ENCODE data around the gene AUH.
"Not testable (repeated sequence)": the region's sequence is repeated elsewhere in the genome, so short reads cannot be mapped to it uniquely, and the experiment has no call there.

The AUH gene

GRCh38 chr9:91361291-91362050 lies at the start of gene AUH:
Gene AUH, minus strand, starts transcription at chr9:91361918. Its CDS starts 29 bp downstream, at chr9:91361889.
- peak; percentile 71 for DNase-seq

- no peak for DNase-seq
Measured at GRCh38 chr9:91411096-91411771, 49.5 kb upstream of the AUH start.

- no peak for DNase-seq
Measured at GRCh38 chr9:91410161-91410560, 48.4 kb upstream of the AUH start.

- DNase-seq: no peak
Measured at GRCh38 chr9:91408475-91408874, 46.8 kb upstream of the AUH start.

- no peak for DNase-seq
Measured at GRCh38 chr9:91407580-91408318, 46.0 kb upstream of the AUH start.

- no peak for DNase-seq
Measured at GRCh38 chr9:91405343-91406077, 43.8 kb upstream of the AUH start.

GRCh38 chr9:91403665-91404543 lies 42.2 kb upstream of the AUH start:
- no peak for DNase-seq

GRCh38 chr9:91398926-91399325 lies 37.2 kb upstream of the AUH start:
- DNase-seq: no peak

- no peak for DNase-seq
Measured at GRCh38 chr9:91395553-91396471, 34.1 kb upstream of the AUH start.

GRCh38 chr9:91395106-91395552 lies 33.4 kb upstream of the AUH start:
- no peak for DNase-seq

GRCh38 chr9:91393826-91394225 lies 32.1 kb upstream of the AUH start:
- no peak for DNase-seq

GRCh38 chr9:91392435-91392834 lies 30.7 kb upstream of the AUH start:
- DNase-seq: no peak

- DNase-seq: peak; percentile 26
Measured at GRCh38 chr9:91391818-91392217, 30.1 kb upstream of the AUH start.

GRCh38 chr9:91391412-91391811 lies 29.7 kb upstream of the AUH start:
- DNase-seq: no peak

- DNase-seq: not testable (repeated sequence)
Measured at GRCh38 chr9:91389686-91390085, 28.0 kb upstream of the AUH start.

- peak; percentile 1 for DNase-seq
Measured at GRCh38 chr9:91386765-91387164, 25.0 kb upstream of the AUH start.

- DNase-seq: no peak
Measured at GRCh38 chr9:91384954-91385353, 23.2 kb upstream of the AUH start.

- no peak for DNase-seq
Measured at GRCh38 chr9:91383577-91383976, 21.9 kb upstream of the AUH start.

GRCh38 chr9:91382298-91382697 lies 20.6 kb upstream of the AUH start:
- no peak for DNase-seq

- DNase-seq: no peak
Measured at GRCh38 chr9:91379426-91379825, 17.7 kb upstream of the AUH start.

- no peak for DNase-seq
Measured at GRCh38 chr9:91378695-91379127, 17.0 kb upstream of the AUH start.
